COR-L47 (cell line): ENCODE measurements around the gene SLC2A10.
A peak's percentile ranks its signal among the peaks of the same experiment; 100 is the strongest.

Experiments
- DNase-seq: peaks from one replicate; lab custom pipeline; 2025; lab: John Stamatoyannopoulos, UW

SLC2A10 gene

DNA sequence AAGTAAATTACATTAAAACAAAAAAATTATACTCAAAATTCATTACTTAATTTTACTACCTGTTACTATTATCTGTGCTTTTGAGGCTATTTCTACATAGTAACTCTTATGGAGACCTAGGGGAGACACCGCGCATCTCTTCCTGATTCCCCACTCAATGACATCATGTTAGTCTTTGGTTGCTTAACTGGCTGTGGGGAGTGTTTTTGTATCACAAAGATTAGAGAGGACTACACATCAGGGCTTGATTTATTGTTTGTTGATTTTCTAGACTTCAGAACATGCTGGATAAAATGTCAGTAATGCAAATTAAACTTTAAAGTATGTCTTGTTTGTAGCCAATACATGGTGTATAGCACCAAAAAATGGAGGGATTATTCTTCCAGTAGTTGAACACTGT is 26.0 kb downstream of the SLC2A10 start:
- DNase-seq: no peak

GRCh38 chr20:46739431-46740213 is 30.2 kb downstream of the SLC2A10 start:
- no peak for DNase-seq

DNA sequence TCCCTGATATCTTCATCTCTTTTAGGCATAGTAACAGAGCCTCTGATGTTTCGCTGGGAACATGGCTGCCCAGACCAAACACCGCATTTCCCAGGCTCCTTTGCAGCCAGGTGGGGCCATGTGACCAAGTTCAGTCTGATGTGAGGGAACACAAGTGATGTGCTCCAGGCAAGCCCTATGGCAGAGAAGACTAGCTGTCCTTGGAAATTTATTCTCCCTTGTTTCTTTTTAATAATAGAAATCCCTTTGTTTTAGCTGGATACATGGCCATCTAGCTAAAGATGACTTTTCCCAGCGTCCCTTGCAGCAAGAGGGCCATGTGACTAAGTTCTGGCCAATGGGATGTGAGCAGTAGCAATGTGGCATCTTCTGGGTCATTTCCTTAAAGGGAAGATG is 30.8 kb downstream of the SLC2A10 start:
- no peak for DNase-seq

GRCh38 chr20:46741924-46742668 is 32.6 kb downstream of the SLC2A10 start:
- no peak for DNase-seq

DNA sequence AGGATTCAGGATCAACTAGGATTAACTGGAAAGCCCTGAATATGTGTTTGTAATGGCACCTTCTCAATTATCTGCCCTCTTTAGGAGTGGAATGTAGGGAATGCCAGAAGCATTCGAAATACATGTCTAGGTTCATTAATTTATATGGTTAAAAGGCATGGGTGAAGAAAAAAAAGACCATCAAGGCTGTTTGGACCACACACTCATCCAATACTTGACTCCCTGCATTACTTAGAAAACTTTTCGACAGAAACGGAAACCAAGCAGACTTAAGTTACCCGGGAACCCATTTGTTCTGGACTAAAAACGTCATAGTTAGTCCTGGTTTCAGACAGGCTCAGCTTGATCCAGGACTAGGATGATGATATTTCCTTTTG is 33.2 kb downstream of the SLC2A10 start:
- DNase-seq: no peak

GRCh38 chr20:46743088-46743487 is 33.6 kb downstream of the SLC2A10 start:
- no peak for DNase-seq

DNA sequence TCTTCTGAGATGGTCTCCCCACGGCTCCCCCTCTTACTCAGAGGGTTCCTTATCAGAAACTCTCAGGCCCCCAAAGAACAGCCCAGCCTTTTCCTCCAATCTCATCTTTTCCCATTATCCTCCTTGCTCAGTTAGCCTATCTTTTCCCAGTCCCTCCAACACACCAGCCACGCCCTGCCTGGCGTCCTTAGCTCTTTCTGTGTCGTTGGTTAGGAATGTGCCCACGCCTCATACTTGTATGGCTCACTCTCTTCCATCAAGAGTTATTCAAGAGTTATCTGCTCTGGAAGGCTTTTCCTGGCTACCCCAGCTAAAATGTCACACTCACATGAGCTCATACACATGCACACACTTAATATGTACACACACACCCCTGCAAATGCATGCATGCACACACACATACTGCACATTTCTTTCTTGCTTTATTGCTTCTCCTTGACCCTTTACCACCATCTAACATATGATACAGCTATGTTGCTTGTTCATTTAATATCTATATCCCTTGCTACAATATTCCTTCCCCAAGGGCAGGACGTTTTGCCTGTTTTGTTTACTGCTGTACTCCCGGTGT is 37.6 kb downstream of the SLC2A10 start:
- DNase-seq: no peak

GRCh38 chr20:46749147-46749546 is 39.7 kb downstream of the SLC2A10 start:
- no peak for DNase-seq

DNA sequence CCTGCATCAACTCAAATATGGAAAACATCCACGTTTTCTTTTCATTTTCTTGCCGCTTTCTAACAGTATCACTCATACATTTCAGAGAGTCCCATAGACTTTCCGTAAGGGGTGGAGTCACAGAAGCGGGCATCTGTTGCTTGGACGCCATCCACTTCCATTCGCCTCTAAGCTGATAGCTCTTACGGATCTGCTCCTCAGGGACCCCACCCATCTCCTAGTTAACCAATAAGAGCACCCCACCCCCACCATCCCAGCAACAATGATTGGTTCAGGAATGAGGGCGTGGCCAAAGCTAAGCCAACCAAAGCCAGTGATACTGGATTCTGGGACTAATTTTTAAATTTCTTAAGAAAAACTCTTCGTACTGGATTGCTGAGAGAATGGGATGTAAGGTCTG is 42.4 kb downstream of the SLC2A10 start:
- no peak for DNase-seq

GRCh38 chr20:46752728-46753127 is 43.3 kb downstream of the SLC2A10 start:
- DNase-seq: peak; percentile 68

GRCh38 chr20:46755483-46756413 is 46.3 kb downstream of the SLC2A10 start:
- no peak for DNase-seq

DNA sequence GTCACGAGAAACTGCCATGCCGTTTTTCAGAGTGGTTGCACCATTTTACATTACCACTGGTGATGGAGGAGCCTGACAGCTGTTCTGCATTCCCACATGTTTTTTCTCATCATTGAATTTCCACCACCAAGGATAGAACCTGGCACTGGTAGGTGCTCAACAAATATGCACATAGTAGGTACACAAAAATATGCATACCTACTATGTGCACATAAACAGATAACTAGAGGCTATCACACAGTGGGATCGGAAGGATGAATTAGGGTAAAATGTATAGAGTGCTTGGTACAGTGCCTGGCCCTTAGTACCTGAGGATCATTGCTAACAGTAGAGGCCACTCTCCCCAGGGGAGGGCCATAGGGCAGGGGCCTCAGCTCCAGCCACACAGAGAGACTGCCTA is 47.0 kb downstream of the SLC2A10 start:
- DNase-seq: no peak

- DNase-seq: no peak
These were observed 47.7 kb downstream of the SLC2A10 start for GRCh38 chr20:46757135-46757534.

DNA sequence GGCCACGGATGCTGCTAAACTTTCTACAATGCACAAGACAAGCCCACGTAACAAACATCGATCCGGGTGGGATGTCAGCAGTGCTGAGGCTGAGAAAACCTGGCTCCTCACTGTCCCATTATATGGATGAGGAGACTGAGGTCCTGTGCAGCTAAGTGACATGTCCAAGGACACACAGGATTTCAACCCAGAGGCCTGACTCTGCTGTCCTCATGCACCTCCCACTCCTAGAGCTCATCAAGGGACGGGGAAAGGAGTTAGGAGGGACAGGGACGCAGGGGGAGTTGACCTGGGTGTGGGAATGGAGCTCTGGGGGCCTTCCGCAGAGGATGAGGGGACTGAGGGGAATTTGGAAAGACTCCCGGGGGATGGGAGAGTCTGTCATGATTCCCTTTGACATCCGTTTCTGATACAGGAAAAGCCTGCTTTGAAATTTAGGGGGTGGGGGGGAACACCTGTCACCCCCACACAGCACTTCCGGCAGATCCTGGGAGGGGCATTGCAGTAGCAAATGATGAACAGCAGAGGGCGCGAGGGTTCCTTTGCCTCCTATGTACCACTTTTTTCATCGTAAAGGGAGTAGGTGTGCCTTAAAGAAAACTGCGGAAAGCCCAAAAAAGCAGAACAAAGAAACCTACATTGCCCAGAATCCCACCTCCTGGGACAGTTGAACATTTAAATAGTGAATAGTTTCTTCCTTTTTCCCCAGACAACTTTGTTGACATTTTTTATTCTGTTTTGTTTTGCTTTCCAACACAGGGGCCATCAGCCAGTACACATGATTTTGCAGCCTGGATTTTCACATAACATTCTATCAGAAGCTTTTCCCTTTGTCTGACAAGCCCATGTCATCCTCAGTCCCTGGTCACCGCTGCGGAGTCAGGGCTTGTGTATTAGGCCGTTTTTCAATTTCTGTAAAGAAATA is 48.6 kb downstream of the SLC2A10 start:
- DNase-seq: peak; percentile 48

DNA sequence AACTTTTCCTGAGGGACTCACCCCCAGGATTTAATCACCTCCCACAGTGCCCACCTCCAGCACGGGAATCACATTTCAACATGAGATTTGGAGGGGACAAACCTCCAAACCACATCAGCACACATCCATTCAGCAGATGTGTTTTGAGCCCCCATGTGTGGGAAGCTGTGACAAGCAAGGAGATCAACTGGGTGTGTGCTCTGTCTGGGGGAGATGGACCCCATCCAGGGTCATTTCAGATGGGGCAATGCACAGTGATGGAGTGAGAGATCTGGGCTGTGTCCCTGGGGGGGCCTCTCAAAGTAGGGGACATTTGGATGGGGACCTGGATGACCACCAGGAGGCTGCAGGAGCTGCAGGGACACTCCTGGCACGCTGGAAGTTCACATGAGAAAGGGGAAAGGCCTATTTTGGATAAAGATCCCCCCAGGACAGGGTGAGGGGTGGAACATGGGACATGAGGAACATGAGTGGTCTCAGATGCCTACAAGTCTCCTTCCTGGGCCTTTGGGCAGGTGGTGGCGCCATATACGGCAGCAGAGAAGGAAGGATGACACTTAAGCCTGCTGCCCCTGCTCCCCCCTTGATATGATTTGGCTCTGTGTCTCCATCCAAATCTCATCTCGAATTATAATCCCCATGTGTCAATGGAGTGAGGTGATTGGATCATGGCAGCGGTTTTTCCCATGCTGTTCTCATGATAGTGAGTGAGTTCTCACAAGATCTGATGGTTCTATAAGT is 49.6 kb downstream of the SLC2A10 start:
- DNase-seq: no peak

- DNase-seq: no peak
These were observed 52.1 kb downstream of the SLC2A10 start for GRCh38 chr20:46761566-46761965.

DNA sequence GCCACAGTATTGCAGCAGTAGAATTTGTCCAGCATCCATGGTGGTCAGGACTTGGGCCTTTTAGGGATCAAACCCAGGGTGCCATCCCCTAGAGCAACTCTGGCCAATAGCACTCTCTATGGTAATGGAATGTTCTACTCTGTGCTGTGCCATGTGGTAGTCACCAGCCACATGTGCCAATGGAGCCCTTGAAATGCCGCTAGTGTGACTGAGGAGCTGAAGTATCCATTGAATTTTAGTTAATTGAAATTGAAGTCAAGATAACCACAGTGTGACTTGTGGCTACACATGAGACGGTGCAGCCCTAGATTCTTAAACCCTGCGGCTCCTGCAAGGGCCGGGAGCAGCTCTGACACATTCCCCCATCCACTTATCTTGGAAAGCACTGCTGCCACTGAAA is 54.6 kb downstream of the SLC2A10 start:
- DNase-seq: no peak

DNA sequence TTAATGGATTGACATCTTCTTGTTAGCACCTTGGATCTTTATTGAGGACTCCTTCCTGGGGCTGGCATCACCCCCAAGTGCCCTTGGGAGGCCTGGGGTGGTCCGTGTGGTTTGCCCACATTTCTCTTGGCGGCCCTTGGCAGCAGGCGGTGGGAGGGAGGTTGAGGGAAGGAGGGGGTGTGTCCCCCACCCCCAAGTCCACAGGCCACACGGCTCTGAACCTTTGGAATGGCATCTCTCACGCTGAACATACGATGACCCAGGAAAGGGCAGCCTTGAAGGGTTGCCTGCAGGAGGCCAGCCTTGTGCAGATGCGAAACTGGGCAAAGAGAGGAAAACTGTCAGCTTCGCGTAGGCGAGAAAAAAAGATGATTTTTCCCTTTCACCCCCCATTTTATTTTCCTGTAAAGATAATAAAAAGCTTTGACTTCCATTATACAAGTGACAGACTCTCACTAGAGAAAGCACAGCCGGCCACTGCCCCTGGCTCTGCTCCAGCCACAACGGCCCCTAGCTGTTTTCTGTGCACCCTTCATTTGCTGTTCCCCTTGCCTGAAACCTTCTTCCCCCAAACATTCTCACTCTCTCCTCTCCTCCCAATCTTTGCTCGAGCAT is 56.2 kb downstream of the SLC2A10 start:
- no peak for DNase-seq

DNA sequence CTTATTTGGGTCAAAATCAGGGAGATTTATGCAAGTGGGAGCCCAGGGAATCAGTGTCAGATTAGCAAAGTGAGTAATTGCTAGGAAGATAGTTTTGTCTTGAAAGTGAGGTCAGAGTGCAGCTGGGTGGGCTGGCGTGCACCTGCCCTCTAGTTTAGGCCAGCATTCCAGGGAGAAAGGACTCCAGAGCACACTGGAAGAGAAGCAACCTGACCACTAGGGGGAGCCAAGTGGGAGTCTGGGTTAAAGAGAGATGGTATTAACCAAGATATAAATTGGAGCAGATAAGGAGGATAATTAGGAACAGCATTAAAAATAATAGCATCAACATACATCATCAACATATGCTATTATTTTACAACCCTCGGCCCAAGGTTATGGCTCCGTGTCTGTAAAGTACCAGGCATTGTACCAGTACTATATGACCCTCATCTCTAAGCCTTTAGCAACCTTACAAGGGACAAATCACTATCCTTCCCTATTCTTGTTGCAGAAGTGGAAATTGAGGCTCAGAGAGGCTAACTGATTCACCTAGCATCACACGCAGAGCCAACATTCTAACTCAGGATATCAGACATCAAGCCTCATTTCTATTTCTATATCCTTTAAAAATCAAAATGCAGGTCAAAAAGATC is 57.8 kb downstream of the SLC2A10 start:
- DNase-seq: peak; percentile 39
